Umbilical cord (tissue), 2 donors: ENCODE data around the gene PUS10. TPM values are rescaled to one million over a fixed set of nuclear protein-coding genes. Genes with fewer than 3 reads are reported as not detected.

Experiments used
- DNase-seq: peaks from one replicate; pipeline ENCODE4 v3.0.0-alpha.2; 2015; ENCODE audit warnings: low spot score
- total RNA-seq: library from RNA; depleted of rRNA; stranded (reverse); fragments of >200 nt; gene quantifications from one replicate; pipeline ENCODE4 v1.2.3, GENCODE V29; 2014; ENCODE audit warnings: low replicate concordance; ENCODE audit not compliant: insufficient read depth

The PUS10 gene
- total RNA-seq, 1 donor from 2014 or later: 27.9 TPM

GRCh38 chr2:60973705-60974104 is 44.4 kb downstream of the PUS10 start:
- DNase-seq: no peak

- DNase-seq: no peak
Observed at GRCh38 chr2:60972889-60973656, 45.0 kb downstream of the PUS10 start.

GRCh38 chr2:60966507-60967405 is 51.3 kb downstream of the PUS10 start:
- DNase-seq: no peak

GRCh38 chr2:60965499-60965785 is 52.6 kb downstream of the PUS10 start:
- peak; percentile 12 for DNase-seq

- no peak for DNase-seq
Observed at GRCh38 chr2:60964651-60965498, 53.2 kb downstream of the PUS10 start.

GRCh38 chr2:60963190-60963589 is 54.9 kb downstream of the PUS10 start:
- DNase-seq: no peak

- no peak for DNase-seq
Observed at GRCh38 chr2:60962528-60962927, 55.5 kb downstream of the PUS10 start.

GRCh38 chr2:60961457-60961856 is 56.6 kb downstream of the PUS10 start:
- peak; percentile 29 for DNase-seq

GRCh38 chr2:60960706-60961105 is 57.3 kb downstream of the PUS10 start:
- no peak for DNase-seq

- DNase-seq: no peak
Observed at GRCh38 chr2:60959501-60959900, 58.6 kb downstream of the PUS10 start.

- peak; percentile 14 for DNase-seq
Observed at GRCh38 chr2:60958800-60959199, 59.3 kb downstream of the PUS10 start.

- no peak for DNase-seq
Observed at GRCh38 chr2:60958361-60958760, 59.7 kb downstream of the PUS10 start.

GRCh38 chr2:60957643-60958042 is 60.4 kb downstream of the PUS10 start:
- no peak for DNase-seq

- DNase-seq: no peak
Observed at GRCh38 chr2:60957224-60957623, 60.8 kb downstream of the PUS10 start.

GRCh38 chr2:60954139-60954538 is 63.9 kb downstream of the PUS10 start:
- DNase-seq: no peak

GRCh38 chr2:60948926-60949579 is 69.0 kb downstream of the PUS10 start:
- no peak for DNase-seq

- no peak for DNase-seq
Observed at GRCh38 chr2:60948161-60948560, 69.9 kb downstream of the PUS10 start.

- DNase-seq: no peak
Observed at GRCh38 chr2:60947056-60947455, 71.0 kb downstream of the PUS10 start.

- no peak for DNase-seq
Observed at GRCh38 chr2:60945341-60945740, 72.7 kb downstream of the PUS10 start.

GRCh38 chr2:60939622-60940021 is 78.4 kb downstream of the PUS10 start:
- DNase-seq: no peak

- DNase-seq: no peak
Observed at GRCh38 chr2:60938301-60938700, 79.8 kb downstream of the PUS10 start.

- no peak for DNase-seq
Observed at GRCh38 chr2:60936757-60937156, 81.3 kb downstream of the PUS10 start.
